CD4-positive, alpha-beta memory T cell (primary cell): ENCODE results near the gene EPOP. TPM values are rescaled to one million over a fixed set of nuclear protein-coding genes. Genes with fewer than 3 reads are reported as not detected.

Source experiments
- CTCF ChIA-PET: fragments of 350-600 bp; sonication (Branson Sonifier 250); formaldehyde crosslinking; loops from one replicate; lab custom pipeline; 2021; ENCODE audit warnings: inconsistent platforms; ENCODE audit not compliant: partially characterized antibody; lab: Charles Lee
- POLR2A ChIA-PET: fragments of 350-600 bp; sonication (Branson Sonifier 250); formaldehyde crosslinking; loops from one replicate; lab custom pipeline; 2021; ENCODE audit not compliant: partially characterized antibody; lab: Charles Lee
- DNase-seq, 5 donors: peaks; one replicate each; pipeline versions ENCODE4 v3.0.0 to v3.0.0-alpha.2; 2020 to 2022; ENCODE audit warnings: mixed read lengths in 1 of 5
- H3K27ac ChIP-seq: one replicate; pipeline ENCODE4 v1.7.0; 2013; ENCODE audit warnings: low read depth, low read length
- H3K27me3 ChIP-seq: 2 replicates; pipeline ENCODE4 v1.7.0; 2013; ENCODE audit warnings: mild to moderate bottlenecking, low read length, moderate library complexity; ENCODE audit not compliant: insufficient read depth
- H3K36me3 ChIP-seq: 2 replicates; pipeline ENCODE4 v1.7.0; 2013; ENCODE audit warnings: mild to moderate bottlenecking, low read length, moderate library complexity; ENCODE audit not compliant: insufficient read depth
- H3K4me1 ChIP-seq: 2 replicates; pipeline ENCODE4 v1.7.0; 2013; ENCODE audit warnings: mild to moderate bottlenecking, low read length, moderate library complexity; ENCODE audit not compliant: insufficient read depth
- H3K4me3 ChIP-seq, 2 donors: one replicate each; pipeline ENCODE4 v1.7.0; 2013; ENCODE audit warnings: low read length in 2 of 2, mild to moderate bottlenecking in 1 of 2
- H3K9me3 ChIP-seq, 2 donors: one replicate each; pipeline ENCODE4 v1.7.0; 2013; ENCODE audit warnings: low read length in 2 of 2, control low read depth in 1 of 2; ENCODE audit not compliant: control insufficient read depth in 1 of 2
- H3K27ac Mint-ChIP-seq, 7 donors: one replicate each; pipeline ENCODE4 v1.8.0; 2020 to 2021; ENCODE audit warnings: mixed read lengths in 7 of 7, mild to moderate bottlenecking in 6 of 7, inconsistent platforms in 3 of 7, moderate library complexity in 3 of 7
- H3K27me3 Mint-ChIP-seq, 2 donors: one replicate each; pipeline ENCODE4 v1.8.0; 2020 to 2021; ENCODE audit warnings: mixed read lengths in 2 of 2
- H3K36me3 Mint-ChIP-seq, 2 donors: one replicate each; pipeline ENCODE4 v1.8.0; 2020 to 2021; ENCODE audit warnings: mixed read lengths in 2 of 2, inconsistent platforms in 1 of 2, mild to moderate bottlenecking in 1 of 2
- H3K4me1 Mint-ChIP-seq, 4 donors: one replicate each; pipeline ENCODE4 v1.8.0; 2020 to 2021; ENCODE audit warnings: mixed read lengths in 4 of 4, mild to moderate bottlenecking in 1 of 4
- H3K4me3 Mint-ChIP-seq, 8 donors: one replicate each; pipeline ENCODE4 v1.8.0; 2020 to 2021; ENCODE audit warnings: mixed read lengths in 8 of 8, mild to moderate bottlenecking in 7 of 8, moderate library complexity in 6 of 8, inconsistent platforms in 3 of 8
- H3K9me3 Mint-ChIP-seq, 8 donors: one replicate each; pipeline ENCODE4 v1.8.0; 2020 to 2021; ENCODE audit warnings: mixed read lengths in 8 of 8, mild to moderate bottlenecking in 5 of 8, inconsistent platforms in 3 of 8, moderate library complexity in 1 of 8
- intact Hi-C: fragments of 100-400 bp; cut with micrococcal nuclease; formaldehyde crosslinking; loops from one replicate; pipeline ENCODE4 v1.15.1; 2023
- polyA plus RNA-seq, 2 donors: library from polyadenylated mRNA; unstranded; fragments of 300-500 nt; fragmentation: Illumina TruSeq; gene quantifications; one replicate each; pipeline ENCODE4 v1.2.3, GENCODE V29; 2021
- total RNA-seq, 2 experiments: library from RNA; stranded (reverse); gene quantifications; one replicate each; pipeline ENCODE4 v1.2.3, GENCODE V29; 2021

The EPOP gene
- total RNA-seq (under 1 TPM; 0.09 to 0.25 TPM), polyA plus RNA-seq (not detected)

DNA sequence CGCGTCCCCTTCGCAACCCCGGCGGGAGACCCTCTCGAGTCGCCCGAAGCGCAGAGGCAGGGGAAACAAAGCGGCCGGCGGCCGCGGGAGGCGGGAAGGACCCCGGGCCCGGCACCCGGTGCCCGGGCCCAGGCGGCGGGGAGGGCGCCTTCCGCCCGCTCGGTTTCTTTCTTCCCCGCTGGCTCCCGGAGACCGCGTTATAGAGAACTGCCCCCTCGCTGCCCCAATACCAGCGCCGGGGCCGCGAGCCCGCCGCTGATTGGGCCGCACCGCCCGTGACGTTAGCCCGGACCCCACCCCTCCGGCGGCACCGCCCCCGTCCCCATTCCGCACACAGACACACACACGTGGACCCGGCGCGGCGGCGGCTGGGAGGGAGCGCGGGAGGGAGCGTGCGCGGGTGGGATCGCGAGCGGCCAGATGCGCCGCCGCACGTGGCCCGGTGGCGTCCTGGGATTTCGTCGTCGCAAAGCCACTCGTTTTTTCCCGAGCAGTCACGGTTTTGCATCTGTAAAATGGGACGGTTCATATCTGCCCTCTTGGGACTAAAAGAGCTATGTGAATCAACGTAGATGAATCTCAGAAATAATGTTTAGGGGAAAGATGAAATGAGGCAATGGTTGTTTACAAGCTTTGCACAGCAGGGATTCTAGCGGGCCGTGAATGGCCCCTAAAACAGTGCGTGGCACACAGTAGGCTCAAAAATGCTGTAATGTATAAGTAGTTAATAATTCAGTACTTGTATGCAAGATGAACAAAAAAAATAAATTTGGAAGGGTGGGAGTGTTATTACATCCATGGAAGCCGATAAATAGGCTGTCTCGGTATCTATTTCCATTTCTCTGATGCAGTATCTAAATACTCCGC is at the start of gene EPOP:
TSS of gene EPOP (minus strand) at position 209 of the 867 bp plus-strand sequence. CDS start 462 bp downstream, outside the sequence.
- no peaks in the 10 kb centered on the region for H3K9me3 Mint-ChIP-seq
- Histone ChIP-seq H3K36me3 (no peaks in the 10 kb centered on the region), H3K9me3 (no peaks in the 10 kb centered on the region), H3K4me1 (peaks cover 11% of the 10 kb centered on the region), H3K27me3 (peaks cover 12% of the 10 kb centered on the region), H3K27ac (peak within 1 kb of the TSS; percentile 9), H3K4me3 (peak within 1 kb of the TSS in 1 of 2 donors; percentile 52)
- H3K4me3 Mint-ChIP-seq: peak within 1 kb of the TSS; percentile 39 to 82 (median 73)
- DNase-seq: peak; percentile 68 to 82 (median 74)
- intact Hi-C loops: loop anchor here (2.0 to 5.0 kb wide), 3 partner anchors 77 to 477 kb away; partner anchors contain the start of genes PLXDC1 and PSMB3
- no peaks in the 10 kb centered on the region for H3K36me3 Mint-ChIP-seq
- peaks cover 17 to 30% of the 10 kb centered on the region in 2 donors for H3K27me3 Mint-ChIP-seq
- CTCF ChIA-PET: interaction anchor here (0.7 to 8.2 kb wide), 10 partner anchors 8 to 119 kb away, joined by 3 to 198 read pairs (median 5); partner anchors contain the start of genes CISD3 and PSMB3
- peak within 1 kb of the TSS in 4 of 7 donors; percentile 31 to 47 (median 40) for H3K27ac Mint-ChIP-seq
- H3K4me1 Mint-ChIP-seq: peaks cover 5 to 25% (median 11%) of the 10 kb centered on the region in 4 donors
- POLR2A ChIA-PET: interaction anchor here (1.0 to 5.5 kb wide), 6 partner anchors 27 to 60 kb away, joined by 3 to 38 read pairs (median 24); partner anchors contain the start of genes CISD3 and MLLT6

DNA sequence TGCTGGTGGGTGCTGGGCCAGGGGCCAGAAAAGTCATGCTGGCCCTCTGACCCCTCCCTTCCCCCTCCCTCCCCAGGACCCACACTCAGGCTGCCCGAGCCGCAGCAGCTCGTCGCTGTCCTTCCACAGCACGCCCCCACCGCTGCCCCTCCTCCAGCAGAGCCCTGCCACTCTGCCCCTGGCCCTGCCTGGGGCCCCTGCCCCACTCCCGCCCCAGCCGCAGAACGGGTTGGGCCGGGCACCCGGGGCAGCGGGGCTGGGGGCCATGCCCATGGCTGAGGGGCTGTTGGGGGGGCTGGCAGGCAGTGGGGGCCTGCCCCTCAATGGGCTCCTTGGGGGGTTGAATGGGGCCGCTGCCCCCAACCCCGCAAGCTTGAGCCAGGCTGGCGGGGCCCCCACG is 47.0 kb upstream of the EPOP start:
- H3K4me1 ChIP-seq: peaks cover 41% of the 10 kb centered on the region
- CTCF ChIA-PET: interaction anchor here (3.4 kb wide), 1 partner anchor 14 kb away, joined by 18 read pairs; no protein-coding TSS in a partner anchor
- no peak overlapping the region for H3K27ac ChIP-seq
- Mint-ChIP-seq H3K36me3 (peaks cover 33 to 57% of the 10 kb centered on the region in 2 donors), H3K4me1 (peaks cover 12 to 51% (median 33%) of the 10 kb centered on the region in 4 donors), H3K27me3 (no peaks in the 10 kb centered on the region), H3K9me3 (no peaks in the 10 kb centered on the region), H3K4me3 (no peak overlapping the region), H3K27ac (peak overlapping the region in 1 of 7 donors; percentile 13)
- H3K9me3 ChIP-seq: no peaks in the 10 kb centered on the region
- H3K4me3 ChIP-seq: no peak overlapping the region
- H3K36me3 ChIP-seq: peaks cover 52% of the 10 kb centered on the region
- DNase-seq: no peak
- H3K27me3 ChIP-seq: no peaks in the 10 kb centered on the region
- intact Hi-C loops: no loop called here
- POLR2A ChIA-PET: interaction anchor here (1.2 to 15.9 kb wide), 2 partner anchors 10 to 15 kb away, joined by 3 to 588 read pairs; partner anchors contain the start of gene MLLT6

DNA sequence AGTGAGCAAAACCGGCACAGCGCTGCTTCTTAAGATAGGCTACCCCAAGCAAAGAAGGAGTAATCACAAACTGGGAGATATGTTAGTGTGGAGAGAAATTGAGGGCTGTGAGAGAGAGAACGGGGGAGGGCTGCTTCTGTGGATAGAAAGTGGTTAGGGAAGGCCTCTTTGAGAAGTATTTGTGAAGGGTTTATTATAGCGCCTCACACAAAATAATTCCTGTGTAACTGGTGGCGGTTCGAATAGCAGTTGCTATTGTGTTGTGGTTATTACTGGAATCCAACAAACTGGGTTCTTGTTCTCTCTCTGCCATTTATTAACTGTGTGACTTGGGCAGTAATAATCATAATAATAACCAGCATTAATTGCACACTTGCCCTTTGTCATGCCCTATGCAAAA is 46.2 kb upstream of the EPOP start:
- Mint-ChIP-seq H3K27ac (peak overlapping the region in 6 of 7 donors; percentile 36 to 88 (median 66)), H3K9me3 (no peaks in the 10 kb centered on the region), H3K4me3 (no peak overlapping the region), H3K27me3 (no peaks in the 10 kb centered on the region), H3K4me1 (peaks cover 9 to 44% (median 28%) of the 10 kb centered on the region in 4 donors), H3K36me3 (peaks cover 35 to 60% of the 10 kb centered on the region in 2 donors)
- intact Hi-C loops: no loop called here
- Histone ChIP-seq H3K36me3 (peaks cover 60% of the 10 kb centered on the region), H3K4me1 (peaks cover 33% of the 10 kb centered on the region), H3K4me3 (no peak overlapping the region), H3K9me3 (no peaks in the 10 kb centered on the region), H3K27ac (no peak overlapping the region), H3K27me3 (no peaks in the 10 kb centered on the region)
- ChIA-PET POLR2A (interaction anchor here (15.9 kb wide), 1 partner anchor 14 kb away, joined by 588 read pairs; the partner anchor contains the start of gene MLLT6), CTCF (no interaction called here)
- no peak for DNase-seq

DNA sequence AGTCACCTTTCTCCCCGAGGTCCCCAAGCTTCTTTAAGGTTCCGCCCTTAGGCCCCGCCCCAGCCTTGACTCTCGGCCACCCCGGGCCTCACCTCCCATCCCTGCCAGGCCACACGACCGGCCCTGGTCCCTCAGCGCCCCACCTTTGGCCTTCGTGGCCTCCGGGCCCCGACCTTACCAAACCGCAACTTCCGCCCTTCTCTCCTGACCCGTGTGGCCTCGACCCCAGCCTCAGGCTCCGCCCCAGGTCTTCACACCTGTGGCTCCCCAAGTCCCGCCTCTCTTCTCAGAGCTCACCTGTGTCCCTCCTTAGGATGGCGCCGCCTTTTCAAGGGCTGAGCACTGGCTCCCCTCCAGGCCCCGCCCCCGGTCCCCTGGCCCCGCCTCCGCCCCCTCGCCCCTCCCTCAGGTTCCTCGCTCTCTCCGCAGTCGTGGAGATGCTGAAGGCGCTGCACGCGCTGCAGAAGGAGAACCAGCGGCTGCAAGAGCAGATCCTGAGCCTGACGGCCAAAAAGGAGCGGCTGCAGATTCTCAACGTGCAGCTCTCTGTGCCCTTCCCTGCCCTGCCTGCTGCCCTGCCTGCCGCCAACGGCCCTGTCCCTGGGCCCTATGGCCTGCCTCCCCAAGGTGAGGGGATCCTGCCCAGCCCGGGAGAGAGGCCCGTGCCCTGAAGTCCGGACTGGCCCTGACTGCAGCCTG is 45.3 kb upstream of the EPOP start:
- Histone ChIP-seq H3K27ac (no peak overlapping the region), H3K4me1 (peaks cover 29% of the 10 kb centered on the region), H3K4me3 (no peak overlapping the region), H3K9me3 (no peaks in the 10 kb centered on the region), H3K27me3 (no peaks in the 10 kb centered on the region), H3K36me3 (peaks cover 66% of the 10 kb centered on the region)
- Mint-ChIP-seq H3K27ac (peak overlapping the region in 1 of 7 donors; percentile 53), H3K4me1 (peaks cover 10 to 44% (median 23%) of the 10 kb centered on the region in 4 donors), H3K27me3 (no peaks in the 10 kb centered on the region), H3K4me3 (no peak overlapping the region), H3K36me3 (peaks cover 37 to 66% of the 10 kb centered on the region in 2 donors), H3K9me3 (no peaks in the 10 kb centered on the region)
- no peak for DNase-seq
- ChIA-PET POLR2A (interaction anchor here (1.2 to 15.9 kb wide), 3 partner anchors 8 to 32 kb away, joined by 4 to 588 read pairs (median 56); partner anchors contain the start of gene MLLT6), CTCF (interaction anchor here (2.2 kb wide), 1 partner anchor 8 kb away, joined by 7 read pairs; no protein-coding TSS in a partner anchor)
- intact Hi-C loops: no loop called here

DNA sequence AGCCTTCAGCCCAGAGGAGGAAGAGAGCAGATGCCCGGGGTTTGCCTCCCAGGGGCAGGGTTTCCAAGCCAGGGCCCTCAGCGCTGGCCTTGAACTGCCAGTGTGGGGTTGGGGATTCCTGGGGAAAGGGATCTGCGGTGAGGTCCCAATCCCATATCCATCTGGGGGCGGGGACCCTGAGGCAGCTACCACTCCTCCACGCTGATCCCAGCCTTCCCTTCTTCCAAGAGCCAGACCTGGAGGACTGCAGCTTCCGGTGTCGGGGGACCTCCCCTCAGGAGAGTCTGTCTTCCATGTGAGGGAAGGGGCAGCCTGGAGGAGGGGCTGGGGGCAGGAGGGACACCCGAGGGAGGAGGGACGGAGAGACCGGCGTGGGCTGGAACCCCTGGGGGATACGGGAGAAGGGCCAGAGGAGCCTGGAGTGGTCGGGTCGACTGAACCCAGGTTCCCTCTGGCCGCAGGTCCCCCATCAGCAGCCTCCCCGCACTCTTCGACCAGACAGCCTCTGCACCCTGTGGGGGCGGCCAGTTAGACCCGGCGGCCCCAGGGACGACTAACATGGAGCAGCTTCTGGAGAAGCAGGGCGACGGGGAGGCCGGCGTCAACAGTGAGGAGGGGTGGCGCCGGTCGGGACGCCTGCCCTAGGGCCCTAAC is 44.7 kb upstream of the EPOP start:
- intact Hi-C loops: no loop called here
- Histone ChIP-seq H3K4me1 (peaks cover 22% of the 10 kb centered on the region), H3K27ac (no peak overlapping the region), H3K27me3 (no peaks in the 10 kb centered on the region), H3K4me3 (no peak overlapping the region), H3K36me3 (peaks cover 62% of the 10 kb centered on the region), H3K9me3 (no peaks in the 10 kb centered on the region)
- no peak overlapping the region for H3K4me3 Mint-ChIP-seq
- peaks cover 34 to 69% of the 10 kb centered on the region in 2 donors for H3K36me3 Mint-ChIP-seq
- POLR2A ChIA-PET: interaction anchor here (1.2 to 15.9 kb wide), 3 partner anchors 8 to 33 kb away, joined by 4 to 588 read pairs (median 56); partner anchors contain the start of gene MLLT6
- peaks cover 11 to 45% (median 21%) of the 10 kb centered on the region in 4 donors for H3K4me1 Mint-ChIP-seq
- H3K27ac Mint-ChIP-seq: peak overlapping the region in 2 of 7 donors; percentile 43 to 91
- CTCF ChIA-PET: interaction anchor here (0.9 to 2.2 kb wide), 3 partner anchors 9 to 42 kb away, joined by 4 to 7 read pairs (median 6); no protein-coding TSS in a partner anchor
- no peaks in the 10 kb centered on the region for H3K9me3 Mint-ChIP-seq
- no peak for DNase-seq
- no peaks in the 10 kb centered on the region for H3K27me3 Mint-ChIP-seq

DNA sequence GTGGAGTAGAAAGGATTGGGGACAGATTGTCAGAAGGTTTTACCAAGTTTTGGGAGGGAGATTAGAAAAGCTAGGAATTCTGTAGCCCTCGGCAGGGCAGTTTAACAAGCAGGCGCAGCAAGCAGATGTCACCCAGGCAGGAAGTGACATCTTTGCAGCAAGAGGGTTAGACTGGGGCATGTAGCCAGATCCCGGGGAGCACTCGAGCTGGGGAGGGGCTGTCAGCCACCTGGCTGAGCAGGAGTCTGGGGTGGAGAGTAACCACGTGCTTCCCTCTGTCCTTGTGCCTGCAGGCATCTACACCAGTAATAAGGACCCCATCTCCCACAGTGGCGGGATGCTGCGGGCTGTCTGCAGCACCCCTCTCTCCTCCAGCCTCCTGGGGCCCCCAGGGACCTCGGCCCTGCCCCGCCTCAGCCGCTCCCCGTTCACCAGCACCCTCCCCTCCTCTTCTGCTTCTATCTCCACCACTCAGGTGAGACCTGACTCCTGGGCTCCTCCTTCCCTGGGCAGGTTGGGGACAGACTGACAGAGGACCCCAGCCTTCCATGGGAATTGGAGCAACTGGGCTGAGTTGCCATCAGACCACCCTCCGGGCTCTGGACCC is 42.5 kb upstream of the EPOP start:
- no peaks in the 10 kb centered on the region for H3K9me3 Mint-ChIP-seq
- Histone ChIP-seq H3K27ac (no peak overlapping the region), H3K4me3 (no peak overlapping the region), H3K4me1 (peaks cover 13% of the 10 kb centered on the region), H3K36me3 (peaks cover 78% of the 10 kb centered on the region), H3K27me3 (no peaks in the 10 kb centered on the region), H3K9me3 (no peaks in the 10 kb centered on the region)
- peaks cover 34 to 69% of the 10 kb centered on the region in 2 donors for H3K36me3 Mint-ChIP-seq
- H3K27me3 Mint-ChIP-seq: no peaks in the 10 kb centered on the region
- peaks cover 9 to 42% (median 13%) of the 10 kb centered on the region in 4 donors for H3K4me1 Mint-ChIP-seq
- ChIA-PET CTCF (interaction anchor here (2.1 to 2.2 kb wide), 2 partner anchors 11 to 18 kb away, joined by 7 to 8 read pairs; no protein-coding TSS in a partner anchor), POLR2A (interaction anchor here (1.2 to 15.9 kb wide), 4 partner anchors 10 to 13 kb away, joined by 6 to 588 read pairs (median 45); partner anchors contain the start of genes CISD3 and MLLT6)
- H3K4me3 Mint-ChIP-seq: no peak overlapping the region
- DNase-seq: no peak
- intact Hi-C loops: no loop called here
- peak overlapping the region in 6 of 7 donors; percentile 12 to 70 (median 38) for H3K27ac Mint-ChIP-seq
